Measurements from ENCODE around the gene PDE4B.

Gene PDE4B

GRCh38 chr1:66276218-66276617 is 483.5 kb downstream of the PDE4B start:
- no peak for DNase-seq

DNA sequence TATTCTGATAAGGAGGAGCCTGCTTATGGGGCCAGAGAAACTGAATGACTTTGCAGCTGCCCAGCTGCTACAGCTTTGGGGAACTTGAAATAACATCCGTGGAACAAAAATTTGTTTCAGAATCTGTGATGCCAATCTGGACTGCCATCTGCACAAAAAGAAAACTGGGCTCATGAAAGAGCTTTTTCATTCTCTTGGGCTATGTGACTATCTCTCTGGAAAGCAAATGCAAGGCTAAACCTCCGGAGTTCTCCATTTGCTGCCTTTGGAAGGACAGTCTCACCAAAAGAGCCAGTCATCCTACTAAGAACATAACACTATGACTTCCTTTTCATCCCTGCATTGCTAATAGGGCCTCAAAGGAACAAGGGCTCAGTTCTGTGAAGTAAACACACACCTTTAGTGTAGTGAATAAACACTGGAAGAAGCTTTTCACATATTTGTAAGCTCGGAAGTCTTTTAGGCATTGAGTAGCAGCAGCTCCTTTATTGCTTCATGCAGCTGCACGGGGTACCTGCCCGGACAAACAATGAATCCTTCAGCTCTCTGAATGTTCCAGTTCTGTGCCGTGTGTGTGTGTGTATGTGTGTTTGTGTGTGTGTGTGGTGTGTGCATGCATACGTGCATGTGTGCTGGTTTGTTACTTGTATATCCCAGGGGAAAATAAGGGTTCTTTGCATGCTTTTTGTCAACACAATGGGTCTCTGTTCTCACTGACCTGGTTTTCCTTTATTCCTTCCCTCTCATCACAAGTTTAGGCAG is 485.7 kb downstream of the PDE4B start:
- DNase-seq = peak in 41 of 56 donors; percentile 8 to 81 (median 43)

DNA sequence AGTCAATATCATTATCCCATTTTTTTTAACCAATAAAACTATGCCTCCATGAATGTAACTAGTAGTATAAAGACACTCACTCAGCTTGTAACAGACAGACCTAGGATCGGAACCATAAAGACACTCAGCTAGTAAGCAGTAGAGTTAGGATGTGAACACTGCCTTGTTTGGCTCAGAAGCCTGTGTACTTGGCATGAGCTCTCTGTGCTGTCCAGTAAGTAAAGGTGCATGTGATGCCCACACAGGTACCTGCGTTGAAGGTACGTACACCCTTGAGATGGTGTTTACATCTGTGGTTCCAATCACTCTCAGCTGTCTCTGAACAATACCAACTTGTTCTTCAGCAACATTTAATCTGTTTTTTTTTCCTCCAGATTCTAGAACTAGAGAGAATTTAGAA is 489.1 kb downstream of the PDE4B start:
- no peak for DNase-seq

DNA sequence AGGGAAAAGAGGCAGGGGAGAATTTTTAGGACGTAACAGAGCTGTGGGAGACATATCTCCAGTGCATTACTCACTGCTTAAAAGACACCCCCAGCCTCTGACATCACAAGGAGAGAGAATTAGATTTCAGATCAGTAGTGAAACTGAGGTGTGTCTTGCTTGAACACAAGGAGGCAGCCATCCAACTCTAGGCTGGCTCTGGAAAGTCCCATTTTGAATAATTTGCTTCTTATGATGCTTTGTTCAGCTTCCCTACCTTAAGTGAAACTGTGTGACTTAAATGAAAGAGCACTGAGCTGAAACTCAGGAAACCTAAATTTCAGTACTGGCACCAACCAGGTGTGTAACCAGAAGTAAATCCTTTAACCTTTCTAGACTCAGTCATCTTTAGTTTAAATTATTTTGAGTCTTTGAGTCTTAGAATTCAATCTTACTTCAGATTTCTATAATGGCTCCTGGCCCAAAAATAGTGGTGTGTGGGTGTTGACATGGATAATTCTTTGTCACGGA is 489.7 kb downstream of the PDE4B start:
- no peak for DNase-seq

DNA sequence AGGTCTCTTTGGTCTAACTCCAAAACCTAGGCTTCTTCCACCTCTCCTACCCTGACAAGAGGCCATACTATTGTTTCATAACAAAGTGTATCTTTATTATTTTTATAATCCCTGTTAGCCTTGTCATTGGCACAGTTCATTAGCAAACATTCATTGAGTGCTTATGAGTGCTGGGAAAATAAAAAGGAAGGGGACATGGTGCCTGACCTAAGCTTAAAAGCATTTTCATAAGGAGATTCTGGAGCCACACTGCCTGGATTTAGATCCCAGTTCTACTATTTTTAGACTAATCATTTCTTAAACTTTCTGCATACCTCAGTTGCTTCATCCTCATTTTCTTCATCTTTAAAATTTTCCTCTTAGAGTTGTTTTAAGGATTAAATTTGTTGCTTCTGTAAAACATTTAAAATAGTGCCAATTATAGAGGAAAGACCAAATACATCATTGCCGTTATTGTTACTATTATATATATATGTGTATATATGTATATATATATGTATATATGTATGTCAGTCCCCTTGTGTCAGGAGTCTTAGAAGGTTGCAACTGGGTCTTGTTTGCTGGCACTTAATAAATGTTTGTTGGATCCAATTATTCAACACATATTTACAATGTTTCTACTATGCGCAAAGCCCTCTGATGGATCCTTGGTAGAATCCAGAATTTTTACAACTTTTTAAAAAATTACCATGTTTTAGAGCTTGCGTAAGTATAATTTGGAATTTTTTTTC is 490.4 kb downstream of the PDE4B start:
- no peak for DNase-seq

GRCh38 chr1:66283622-66284041 is 490.9 kb downstream of the PDE4B start:
- no peak for DNase-seq

GRCh38 chr1:66284746-66285145 is 492.1 kb downstream of the PDE4B start:
- DNase-seq = no peak

DNA sequence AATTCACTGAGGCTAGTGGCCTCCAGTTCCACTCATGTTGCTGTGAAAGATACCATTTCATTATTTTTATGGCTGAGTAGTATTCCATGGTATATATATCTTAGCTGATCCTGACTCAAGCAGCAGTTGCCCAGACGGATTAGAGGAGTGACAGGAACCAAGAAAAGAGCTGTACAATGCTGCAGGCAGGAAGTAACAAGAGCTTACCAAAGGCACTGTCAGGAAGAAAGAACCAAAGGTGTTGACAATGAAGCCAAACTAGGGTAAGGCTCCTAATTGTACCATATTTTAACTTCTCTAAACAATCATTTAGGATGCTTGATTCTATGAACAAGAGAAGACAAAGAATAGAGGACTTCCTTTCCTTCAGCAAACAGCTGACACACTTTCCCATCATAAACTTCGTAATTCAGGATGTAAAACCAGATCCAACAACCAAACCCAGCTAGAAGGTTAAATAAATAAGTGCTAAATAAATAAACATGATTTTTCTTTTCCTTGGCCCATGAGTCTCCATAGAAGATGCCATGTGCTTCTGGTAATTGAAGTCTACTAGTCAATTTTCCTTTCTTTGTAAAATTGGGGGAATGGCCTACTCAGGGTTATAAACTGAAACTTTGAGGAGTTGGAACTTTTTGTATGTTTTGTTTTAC is 493.0 kb downstream of the PDE4B start:
- DNase-seq = no peak

GRCh38 chr1:66286307-66286706 is 493.6 kb downstream of the PDE4B start:
- no peak for DNase-seq

- no peak for DNase-seq
Observed at GRCh38 chr1:66288048-66288447, 495.4 kb downstream of the PDE4B start.

DNA sequence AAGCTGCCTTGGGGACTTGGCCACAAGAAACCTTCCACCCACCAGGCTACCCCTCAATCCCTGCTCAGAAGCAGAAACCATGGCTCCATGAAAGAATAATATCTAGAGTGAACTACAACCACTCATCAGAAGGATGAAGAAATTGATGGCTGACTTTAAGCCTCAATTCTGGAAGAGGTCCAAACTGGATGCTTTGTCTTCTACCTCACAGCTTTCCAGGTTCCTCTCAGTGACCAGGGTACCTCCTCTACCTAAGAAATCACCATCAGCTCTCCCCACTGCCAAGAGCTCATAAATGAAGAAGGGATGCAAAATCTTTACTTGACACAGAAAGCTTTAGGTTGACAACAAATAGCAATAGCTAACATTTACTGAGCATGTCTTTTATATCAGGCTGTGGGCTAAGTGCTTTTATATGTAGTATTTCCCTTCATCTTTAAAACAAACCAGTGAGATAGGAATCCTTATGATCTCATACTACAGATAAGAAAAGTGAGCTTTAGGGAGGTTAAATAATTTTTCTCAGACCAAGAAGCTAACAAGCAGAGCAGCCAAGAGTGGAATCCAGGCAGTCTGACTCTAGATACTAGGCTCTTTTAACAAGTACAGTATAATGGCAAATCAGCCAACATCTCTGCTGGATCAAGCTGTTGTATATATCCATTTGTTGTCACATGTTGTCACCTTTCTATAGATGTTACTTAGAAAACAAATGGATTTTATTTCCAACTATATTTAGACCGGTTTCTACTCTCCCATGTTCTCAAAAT is 498.3 kb downstream of the PDE4B start:
- DNase-seq = no peak

- no peak for DNase-seq
Observed at GRCh38 chr1:66291531-66291864, 498.8 kb downstream of the PDE4B start.

DNA sequence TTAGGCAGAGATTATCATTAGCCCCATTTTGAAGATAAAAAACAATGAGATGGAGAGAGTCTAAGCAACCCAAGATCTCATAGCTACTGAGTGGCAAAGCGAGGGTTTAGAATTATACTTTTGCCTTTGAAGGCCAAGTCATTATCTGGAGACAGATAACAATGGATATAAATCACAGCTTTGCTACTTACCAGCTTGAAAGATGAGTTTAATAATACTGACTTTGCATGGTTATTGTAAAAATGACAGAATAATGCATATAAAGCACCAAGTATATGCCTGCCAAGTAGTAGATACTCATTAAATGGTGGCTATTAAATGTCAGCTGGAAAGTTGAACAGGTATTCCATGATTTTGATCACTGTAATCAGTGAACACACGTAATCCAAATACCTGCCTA is 499.6 kb downstream of the PDE4B start:
- DNase-seq = no peak

DNA sequence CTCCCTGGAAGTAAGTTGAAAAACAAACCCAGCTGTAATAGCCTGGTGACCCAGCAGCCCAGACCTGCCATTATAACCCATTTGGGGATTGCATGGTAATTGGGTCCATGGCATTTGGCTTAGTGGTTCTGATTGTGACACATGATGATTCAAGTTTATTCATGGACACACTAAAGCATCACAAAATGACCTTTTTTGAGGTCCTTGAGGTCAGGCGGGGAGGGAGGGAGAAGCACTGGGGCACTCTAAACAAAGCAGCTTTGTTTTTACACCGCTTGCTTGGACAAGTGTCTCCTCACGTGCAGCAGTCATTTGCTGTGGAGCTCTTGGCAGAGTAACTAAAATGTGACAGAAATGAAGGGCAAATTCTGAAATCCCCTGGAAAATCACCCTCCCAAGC is 500.2 kb downstream of the PDE4B start:
- peak in 39 of 56 donors; percentile 2 to 81 (median 36) for DNase-seq

DNA sequence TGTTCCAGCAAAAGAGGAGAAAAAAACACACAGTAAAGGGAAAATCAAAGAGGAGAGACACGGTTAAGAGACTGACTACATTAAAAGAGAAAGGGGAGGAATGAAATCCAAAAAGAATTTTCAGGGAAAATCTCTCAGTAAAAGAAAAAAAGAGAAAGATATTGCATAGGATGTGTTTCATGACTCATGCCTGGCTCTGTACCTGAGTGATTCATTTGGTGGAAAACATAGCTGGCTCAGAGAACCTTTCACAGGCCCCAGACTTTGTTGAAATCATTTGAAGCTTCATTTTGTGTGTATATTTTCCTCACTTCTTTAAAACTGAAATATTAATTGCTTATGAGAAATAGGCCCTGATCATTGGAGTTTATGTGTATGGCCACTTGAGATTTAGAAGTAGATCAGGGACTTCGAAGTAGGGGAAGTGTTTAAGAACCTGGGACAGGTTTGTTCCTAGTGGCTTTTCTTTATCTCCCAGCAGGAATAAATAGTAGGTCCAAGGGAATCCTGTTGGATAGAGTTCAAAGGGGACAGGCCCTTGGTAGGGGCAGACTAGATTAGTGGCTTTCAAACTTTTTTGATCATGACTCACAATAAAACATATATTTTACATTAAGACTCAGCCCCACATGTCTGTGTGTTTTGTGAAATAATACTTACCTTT is 502.1 kb downstream of the PDE4B start:
- DNase-seq = no peak

DNA sequence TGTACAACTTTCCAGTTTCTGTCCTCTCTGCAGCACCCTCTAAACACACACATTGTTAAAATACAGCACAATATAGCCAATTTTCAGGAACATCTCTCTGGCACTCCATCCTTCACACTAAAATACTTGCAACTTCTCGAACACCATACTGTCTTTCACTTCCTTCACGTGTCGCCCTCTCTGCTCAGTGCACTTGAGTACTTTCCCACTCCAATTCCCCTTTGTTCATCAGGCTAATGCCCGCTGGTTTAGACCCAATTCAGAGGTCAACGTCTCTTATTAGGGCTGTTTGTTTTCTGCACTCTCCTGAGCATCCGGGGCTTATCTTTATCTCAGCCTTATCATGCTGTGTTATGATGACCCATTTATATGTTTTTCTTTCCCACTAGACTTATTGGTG is 503.1 kb downstream of the PDE4B start:
- DNase-seq = no peak

DNA sequence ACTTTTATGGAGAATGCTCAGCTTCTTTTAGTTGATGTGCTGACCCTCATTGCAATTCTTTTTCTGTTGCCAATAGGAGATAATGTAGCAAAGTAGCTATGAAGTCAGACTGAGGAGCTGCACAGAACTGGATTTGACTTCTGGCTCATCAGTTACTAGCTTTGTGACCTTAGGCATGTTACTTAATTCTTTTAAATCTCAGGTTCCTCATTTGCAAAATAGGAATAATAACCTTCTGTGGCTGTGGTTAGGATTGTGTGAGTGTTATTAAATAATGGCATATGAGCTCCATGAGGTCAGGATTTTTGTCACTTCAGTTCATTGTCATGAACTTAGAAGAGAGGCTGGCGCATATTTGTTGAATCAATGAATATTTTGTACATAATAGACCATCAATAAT is 503.7 kb downstream of the PDE4B start:
- DNase-seq = no peak

DNA sequence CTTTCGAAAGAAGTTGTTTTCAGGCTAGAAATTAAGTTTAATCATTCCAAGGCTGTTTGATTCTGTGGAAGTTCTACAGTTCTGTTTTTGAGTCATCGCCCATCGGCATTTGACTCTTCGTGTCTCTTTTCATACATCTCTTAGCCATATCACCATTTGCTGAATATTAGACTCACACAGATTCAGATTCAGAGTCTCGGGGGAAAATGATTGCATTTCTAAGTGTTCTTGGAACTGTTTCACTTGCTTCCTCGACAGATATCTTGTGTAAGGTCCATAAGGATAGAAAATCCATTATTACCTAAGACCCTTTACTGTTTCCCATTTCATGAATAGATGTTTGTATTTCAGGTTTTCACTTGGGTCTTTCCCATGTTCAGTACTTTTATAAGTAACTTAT is 504.3 kb downstream of the PDE4B start:
- no peak for DNase-seq

DNA sequence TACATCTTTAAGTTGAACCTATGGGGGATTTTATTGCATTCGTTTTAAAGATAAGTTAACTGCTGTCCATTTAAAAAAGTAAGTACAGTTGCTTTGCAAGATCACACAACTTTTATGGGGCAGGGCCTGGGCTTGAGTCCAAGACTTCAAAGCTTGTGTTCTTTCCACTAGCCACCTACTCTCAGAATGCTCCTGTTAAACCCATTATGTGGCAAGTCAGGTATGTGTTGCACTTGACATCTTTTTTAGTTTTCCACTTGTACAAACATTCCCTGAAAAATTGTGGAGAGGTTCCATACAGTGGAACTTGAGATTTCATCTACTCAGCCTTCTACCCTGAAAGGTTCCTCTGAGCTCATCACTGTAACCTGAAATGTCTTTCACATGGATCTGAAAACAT is 505.8 kb downstream of the PDE4B start:
- no peak for DNase-seq

GRCh38 chr1:66300280-66300971 is 507.7 kb downstream of the PDE4B start:
- no peak for DNase-seq
